ENCODE data around the gene NBPF3. TPM values are rescaled to one million over a fixed set of nuclear protein-coding genes. Genes with fewer than 3 reads are reported as not detected.

NBPF3 gene
- total RNA-seq, 1 experiment from 2014 or later = 15.8 TPM

GRCh38 chr1:21523297-21523813, 83.4 kb downstream of the NBPF3 start:
- Histone ChIP-seq H2AK5ac (ENCODE audit: insufficient read length, low read length) (no peak overlapping the region), H3K4me1 (ENCODE audit: insufficient read depth, low read length) (peaks cover 8% of the 10 kb centered on the region; the same call in 1 of the 2 replicates), H3K14ac (ENCODE audit: insufficient read depth, low read length) (no peak overlapping the region), H3K23ac (ENCODE audit: insufficient read length, low read depth, low read length) (no peak overlapping the region), H3K79me1 (ENCODE audit: insufficient read depth, low read depth, low read length, poor library complexity, severe bottlenecking) (no peaks in the 10 kb centered on the region), H3K9me3 (ENCODE audit: control insufficient read depth, low read depth, low read length) (no peaks in the 10 kb centered on the region), H3K27me3 (ENCODE audit: insufficient read depth, low read length) (no peaks in the 10 kb centered on the region), H2BK20ac (ENCODE audit: low read depth, low read length, poor library complexity, severe bottlenecking) (no peak overlapping the region), H3K23me2 (ENCODE audit: insufficient read length, low read depth, low read length, poor library complexity, severe bottlenecking) (no peaks in the 10 kb centered on the region), H4K5ac (ENCODE audit: insufficient read length, low read depth, low read length) (no peak overlapping the region), H3K4ac (ENCODE audit: low read depth, low read length) (no peak overlapping the region), H3T11ph (ENCODE audit: low read length) (no peak overlapping the region), H3K56ac (ENCODE audit: insufficient read length, low read depth, low read length) (no peak overlapping the region), H3K4me2 (ENCODE audit: insufficient read depth, insufficient read length, low read length) (no peak overlapping the region), H4K91ac (ENCODE audit: insufficient read length, low read depth, low read length) (no peak overlapping the region), H2BK120ac (ENCODE audit: low read depth, low read length, poor library complexity, severe bottlenecking) (no peak overlapping the region), H4K8ac (replicated peaks; ENCODE audit: insufficient read length, low read depth, low read length) (no peak overlapping the region), H2BK12ac (ENCODE audit: insufficient read length, low read depth, low read length) (no peak overlapping the region), H2BK5ac (ENCODE audit: insufficient read length, low read length) (no peak overlapping the region), H3K27ac (ENCODE audit: insufficient read length, low read depth, low read length) (no peak overlapping the region), H3K9ac (ENCODE audit: extremely low read depth, insufficient read length, low read length) (no peak overlapping the region), H3K18ac (ENCODE audit: insufficient read length, low read depth, low read length) (no peak overlapping the region), H2BK15ac (ENCODE audit: low read depth, low read length) (no peak overlapping the region), H3K79me2 (ENCODE audit: insufficient read depth, low read length) (peaks cover 2% of the 10 kb centered on the region; the same call in 1 of the 2 replicates), H4K20me1 (ENCODE audit: control insufficient read depth, insufficient read depth, insufficient read length) (no peaks in the 10 kb centered on the region), H2AFZ (ENCODE audit: low read length) (no peak overlapping the region)
- Mint-ChIP-seq H3K27ac (peak overlapping the region in 1 of 3 experiments; percentile 79; a peak in 1 of 7 replicates), H3K4me3 (no peak overlapping the region), H3K36me3 (ENCODE audit: insufficient read depth in 1 of 3, low read depth in 3 of 3) (no peaks in the 10 kb centered on the region), H3K4me1 (peaks cover 29 to 52% of the 10 kb centered on the region in 2 experiments), H3K9me3 (no peaks in the 10 kb centered on the region), H3K27me3 (ENCODE audit: low read depth) (no peaks in the 10 kb centered on the region)
- WGBS (ENCODE audit: extremely low coverage, insufficient read length, low lambda C conversion rate) = no CpG with 5 or more reads among the region's 7 CpGs
- DNase-seq = no peak
- no peak for TF ChIP-seq CTCF (conservative IDR thresholded peaks at IDR 0.05)

All from H9 (cell line).